ENCODE data around the gene ZBTB43.

The ZBTB43 gene

GRCh38 chr9:126864771-126865170, 59.9 kb downstream of the ZBTB43 start:
- TF ChIP-seq CTCF (IDR thresholded peaks at IDR 0.05; ENCODE audit: insufficient read depth, missing control alignments): no peak
- DNase-seq (ENCODE audit: insufficient read length, low spot score) (no peak), FAIRE-seq (no peak)

- FAIRE-seq (no peak), DNase-seq (ENCODE audit: insufficient read length, low spot score) (no peak)
- no peak for TF ChIP-seq CTCF (IDR thresholded peaks at IDR 0.05; ENCODE audit: insufficient read depth, missing control alignments)
Observed at GRCh38 chr9:126869368-126869767, 64.5 kb downstream of the ZBTB43 start.

GRCh38 chr9:126872516-126872915, 67.7 kb downstream of the ZBTB43 start:
- DNase-seq (ENCODE audit: insufficient read length, low spot score) (no peak), FAIRE-seq (no peak)

GRCh38 chr9:126874546-126875314, 69.9 kb downstream of the ZBTB43 start:
- TF ChIP-seq CTCF (IDR thresholded peaks at IDR 0.05; ENCODE audit: insufficient read depth, missing control alignments): no peak
- no peak for FAIRE-seq
- no peak for DNase-seq (ENCODE audit: insufficient read length, low spot score)

More at GRCh38 chr9:126872516-126872915, 67.7 kb downstream of the ZBTB43 start:
- no peak for TF ChIP-seq CTCF (IDR thresholded peaks at IDR 0.05; ENCODE audit: insufficient read depth, missing control alignments)

GRCh38 chr9:126875756-126876510, 71.1 kb downstream of the ZBTB43 start:
- DNase-seq (ENCODE audit: insufficient read length, low spot score) (no peak), FAIRE-seq (no peak)
- TF ChIP-seq CTCF (IDR thresholded peaks at IDR 0.05; ENCODE audit: insufficient read depth, missing control alignments): no peak

GRCh38 chr9:126876531-126876930, 71.7 kb downstream of the ZBTB43 start:
- no peak for TF ChIP-seq CTCF (IDR thresholded peaks at IDR 0.05; ENCODE audit: insufficient read depth, missing control alignments)

GRCh38 chr9:126877418-126877817, 72.6 kb downstream of the ZBTB43 start:
- TF ChIP-seq CTCF (IDR thresholded peaks at IDR 0.05; ENCODE audit: insufficient read depth, missing control alignments): no peak
- DNase-seq (ENCODE audit: insufficient read length, low spot score) (no peak), FAIRE-seq (no peak)

More at GRCh38 chr9:126876531-126876930, 71.7 kb downstream of the ZBTB43 start:
- DNase-seq (ENCODE audit: insufficient read length, low spot score) (no peak), FAIRE-seq (no peak)
